Osteoblast (primary cell): ENCODE results near the gene ITLN2. TPM values are rescaled to one million over a fixed set of nuclear protein-coding genes. Genes with fewer than 3 reads are reported as not detected.
"Not testable (repeated sequence)": the region's sequence is repeated elsewhere in the genome, so short reads cannot be mapped to it uniquely, and the experiment has no call there.

ENCODE experiments used
- DNase-seq: peaks from one replicate; pipeline ENCODE4 v3.0.0; 2011; ENCODE audit warnings: low spot score, mixed read lengths; ENCODE audit not compliant: insufficient read length; ENCODE audit errors: missing footprints
- H2AFZ ChIP-seq: 2 replicates; pipeline ENCODE4 v1.6.0; 2011; ENCODE audit warnings: mild to moderate bottlenecking, low read length
- H3K27ac ChIP-seq: 2 replicates; pipeline ENCODE4 v1.5.1; 2011; ENCODE audit warnings: mild to moderate bottlenecking, low read depth, low read length, moderate library complexity
- H3K27me3 ChIP-seq: 2 replicates; pipeline ENCODE4 v1.6.0; 2012; ENCODE audit warnings: mild to moderate bottlenecking, control low read depth, inconsistent platforms, low read length, moderate library complexity; ENCODE audit not compliant: insufficient read depth
- H3K36me3 ChIP-seq: 2 replicates; pipeline ENCODE4 v1.5.1; 2011; ENCODE audit warnings: mild to moderate bottlenecking, low read length, control low read depth, moderate library complexity; ENCODE audit not compliant: insufficient read depth
- H3K4me1 ChIP-seq: 2 replicates; pipeline ENCODE4 v1.5.1; 2011; ENCODE audit warnings: mild to moderate bottlenecking, low read length, control low read depth, moderate library complexity; ENCODE audit not compliant: insufficient read depth
- H3K4me2 ChIP-seq: 2 replicates; pipeline ENCODE4 v1.6.0; 2011; ENCODE audit warnings: mild to moderate bottlenecking, low read length; ENCODE audit not compliant: insufficient read depth
- H3K4me3 ChIP-seq: fragments of 200-600 bp; sonication (generic); 3 replicates; pipeline ENCODE4 v1.5.1; 2012; ENCODE audit warnings: mild to moderate bottlenecking, low read length, inconsistent platforms; ENCODE audit not compliant: insufficient read depth
- H3K79me2 ChIP-seq: 2 replicates; pipeline ENCODE4 v1.6.0; 2012; ENCODE audit warnings: mild to moderate bottlenecking, low read length, control low read depth, inconsistent platforms; ENCODE audit not compliant: insufficient read depth
- H3K9me3 ChIP-seq: 2 replicates; pipeline ENCODE4 v1.5.1; 2011; ENCODE audit warnings: low read depth, low read length, control low read depth
- H4K20me1 ChIP-seq: 2 replicates; pipeline ENCODE4 v1.6.0; 2012; ENCODE audit warnings: mild to moderate bottlenecking, low read length, control low read depth; ENCODE audit not compliant: insufficient read depth
- total RNA-seq: library from RNA; depleted of rRNA; stranded (reverse); fragments of >200 nt; gene quantifications from 2 replicates; pipeline ENCODE4 v1.2.3, GENCODE V29; 2012
- TF ChIP-seq, protein P1 (sequence below): IDR thresholded peaks from 2 replicates; pipeline ENCODE4 v1.5.1; 2011; ENCODE audit warnings: mild to moderate bottlenecking, low read depth, low read length, moderate library complexity; ENCODE audit errors: extremely low read depth

The ITLN2 gene
- total RNA-seq, 1 donor, result not detected

DNA sequence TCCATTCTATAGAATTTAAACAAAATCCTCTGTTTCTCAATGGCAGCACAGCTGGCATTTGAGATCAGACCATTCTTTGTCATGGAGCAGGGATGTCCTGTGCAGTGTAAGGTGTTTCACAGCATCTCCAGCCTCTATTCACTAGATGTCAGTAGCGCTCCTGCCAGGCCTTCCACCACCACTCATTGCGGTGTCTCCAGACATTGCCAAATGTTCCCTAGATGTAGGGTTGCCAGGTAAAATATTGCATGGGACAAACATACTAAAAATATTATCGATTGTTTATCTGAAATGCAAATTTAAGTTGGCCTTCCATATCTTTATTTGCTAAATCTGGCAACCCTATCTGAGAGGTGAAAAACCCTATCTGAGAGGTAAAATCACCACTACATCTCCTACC is 11.7 kb downstream of the ITLN2 start:
- Histone ChIP-seq H3K9me3 (no peaks in the 10 kb centered on the region), H3K79me2 (no peaks in the 10 kb centered on the region), H3K27me3 (no peaks in the 10 kb centered on the region), H4K20me1 (no peaks in the 10 kb centered on the region), H3K36me3 (no peaks in the 10 kb centered on the region), H3K4me1 (no peaks in the 10 kb centered on the region), H3K27ac (no peak overlapping the region), H3K4me3 (no peak overlapping the region), H3K4me2 (no peak overlapping the region), H2AFZ (no peak overlapping the region)
- no peak for DNase-seq
- TF ChIP-seq, protein P1, sequence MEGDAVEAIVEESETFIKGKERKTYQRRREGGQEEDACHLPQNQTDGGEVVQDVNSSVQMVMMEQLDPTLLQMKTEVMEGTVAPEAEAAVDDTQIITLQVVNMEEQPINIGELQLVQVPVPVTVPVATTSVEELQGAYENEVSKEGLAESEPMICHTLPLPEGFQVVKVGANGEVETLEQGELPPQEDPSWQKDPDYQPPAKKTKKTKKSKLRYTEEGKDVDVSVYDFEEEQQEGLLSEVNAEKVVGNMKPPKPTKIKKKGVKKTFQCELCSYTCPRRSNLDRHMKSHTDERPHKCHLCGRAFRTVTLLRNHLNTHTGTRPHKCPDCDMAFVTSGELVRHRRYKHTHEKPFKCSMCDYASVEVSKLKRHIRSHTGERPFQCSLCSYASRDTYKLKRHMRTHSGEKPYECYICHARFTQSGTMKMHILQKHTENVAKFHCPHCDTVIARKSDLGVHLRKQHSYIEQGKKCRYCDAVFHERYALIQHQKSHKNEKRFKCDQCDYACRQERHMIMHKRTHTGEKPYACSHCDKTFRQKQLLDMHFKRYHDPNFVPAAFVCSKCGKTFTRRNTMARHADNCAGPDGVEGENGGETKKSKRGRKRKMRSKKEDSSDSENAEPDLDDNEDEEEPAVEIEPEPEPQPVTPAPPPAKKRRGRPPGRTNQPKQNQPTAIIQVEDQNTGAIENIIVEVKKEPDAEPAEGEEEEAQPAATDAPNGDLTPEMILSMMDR, result peak; percentile 5

DNA sequence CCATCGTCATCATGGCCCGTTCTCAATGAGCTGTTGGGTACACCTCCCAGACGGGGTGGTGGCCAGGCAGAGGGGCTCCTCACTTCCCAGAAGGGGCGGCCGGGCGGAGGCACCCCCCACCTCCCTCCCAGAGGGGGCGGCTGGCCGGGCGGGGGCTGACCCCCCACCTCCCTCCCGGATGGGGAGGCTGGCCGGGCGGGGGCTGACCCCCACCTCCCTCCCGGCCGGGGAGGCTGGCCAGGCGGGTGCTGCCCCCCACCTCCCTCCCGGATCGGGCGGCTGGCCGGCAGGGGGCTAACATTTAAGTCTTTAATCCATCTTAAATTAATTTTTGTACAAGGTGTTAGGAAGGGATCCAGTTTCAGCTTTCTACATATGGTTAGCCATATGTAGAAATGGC is 17.9 kb downstream of the ITLN2 start:
- DNase-seq, H3K4me1 ChIP-seq, H3K4me3 ChIP-seq, H3K4me2 ChIP-seq, H3K79me2 ChIP-seq, H4K20me1 ChIP-seq, H3K9me3 ChIP-seq, H3K36me3 ChIP-seq, H3K27me3 ChIP-seq, H3K27ac ChIP-seq, H2AFZ ChIP-seq: not testable (repeated sequence)

DNA sequence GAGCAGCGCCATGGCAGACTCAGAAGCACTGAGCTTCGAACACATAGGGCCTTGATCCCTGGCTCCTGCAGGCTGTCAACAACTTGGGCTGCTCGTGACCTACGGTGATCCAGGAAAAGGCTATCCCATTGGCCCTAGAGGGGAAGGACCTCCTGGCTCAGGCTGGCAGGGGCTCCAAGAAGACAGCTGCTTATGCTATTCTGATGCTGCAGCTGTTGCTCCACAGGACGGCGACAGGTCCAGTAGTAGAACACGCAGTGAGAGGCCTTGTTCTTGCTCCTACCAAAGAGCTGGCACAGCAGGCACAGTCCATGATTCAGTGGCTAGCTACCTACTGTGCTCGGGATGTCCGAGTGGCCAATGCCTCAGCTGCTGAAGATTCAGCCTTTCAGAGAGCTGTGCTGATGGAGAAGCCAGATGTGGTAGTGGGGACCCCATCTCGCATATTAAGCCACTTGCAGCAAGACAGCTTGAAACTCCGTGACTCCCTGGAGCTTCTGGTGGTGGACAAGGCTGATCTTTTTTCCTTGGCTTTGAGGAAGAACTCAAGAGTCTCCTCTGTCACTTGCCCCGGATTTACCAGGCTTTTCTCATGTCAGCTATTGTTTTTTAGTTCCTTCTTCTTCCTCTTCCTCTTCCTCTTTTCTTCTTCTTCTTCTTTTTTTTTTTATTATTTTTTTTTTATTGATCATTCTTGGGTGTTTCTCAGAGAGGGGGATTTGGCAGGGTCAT is 18.9 kb downstream of the ITLN2 start:
- TF ChIP-seq, protein P1, result no peak
- no peaks in the 10 kb centered on the region for H3K27me3 ChIP-seq
- no peaks in the 10 kb centered on the region for H3K9me3 ChIP-seq
- H3K4me1 ChIP-seq, result no peaks in the 10 kb centered on the region
- no peaks in the 10 kb centered on the region for H4K20me1 ChIP-seq
- no peaks in the 10 kb centered on the region for H3K36me3 ChIP-seq
- no peaks in the 10 kb centered on the region for H3K79me2 ChIP-seq
- no peak overlapping the region for H3K4me3 ChIP-seq
- no peak overlapping the region for H3K27ac ChIP-seq
- no peak overlapping the region for H3K4me2 ChIP-seq
- no peak overlapping the region for H2AFZ ChIP-seq
- peak; percentile 62 for DNase-seq

DNA sequence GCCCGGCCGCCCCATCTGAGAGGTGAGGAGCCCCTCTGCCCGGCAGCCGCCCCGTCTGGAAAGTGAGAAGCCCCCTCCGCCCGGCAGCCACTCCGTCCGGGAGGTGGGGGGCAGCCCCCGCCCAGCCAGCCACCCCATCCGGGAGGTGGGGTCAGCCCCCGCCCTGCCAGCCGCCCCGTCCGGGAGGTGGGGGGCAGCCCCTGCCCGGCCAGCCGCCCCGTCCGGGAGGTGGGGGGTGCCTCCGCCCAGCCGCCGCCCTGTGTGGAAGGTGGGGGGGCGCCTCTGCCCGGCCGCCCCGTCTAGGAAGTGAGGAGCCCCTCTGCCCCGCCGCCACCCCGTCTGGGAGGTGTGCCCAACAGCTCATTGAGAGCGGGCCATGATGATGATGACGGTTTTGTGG is 21.3 kb downstream of the ITLN2 start:
- H3K4me3 ChIP-seq, H2AFZ ChIP-seq, DNase-seq, H3K36me3 ChIP-seq, H3K27ac ChIP-seq, H4K20me1 ChIP-seq, H3K27me3 ChIP-seq, H3K79me2 ChIP-seq, H3K9me3 ChIP-seq, H3K4me2 ChIP-seq, H3K4me1 ChIP-seq: not testable (repeated sequence)

DNA sequence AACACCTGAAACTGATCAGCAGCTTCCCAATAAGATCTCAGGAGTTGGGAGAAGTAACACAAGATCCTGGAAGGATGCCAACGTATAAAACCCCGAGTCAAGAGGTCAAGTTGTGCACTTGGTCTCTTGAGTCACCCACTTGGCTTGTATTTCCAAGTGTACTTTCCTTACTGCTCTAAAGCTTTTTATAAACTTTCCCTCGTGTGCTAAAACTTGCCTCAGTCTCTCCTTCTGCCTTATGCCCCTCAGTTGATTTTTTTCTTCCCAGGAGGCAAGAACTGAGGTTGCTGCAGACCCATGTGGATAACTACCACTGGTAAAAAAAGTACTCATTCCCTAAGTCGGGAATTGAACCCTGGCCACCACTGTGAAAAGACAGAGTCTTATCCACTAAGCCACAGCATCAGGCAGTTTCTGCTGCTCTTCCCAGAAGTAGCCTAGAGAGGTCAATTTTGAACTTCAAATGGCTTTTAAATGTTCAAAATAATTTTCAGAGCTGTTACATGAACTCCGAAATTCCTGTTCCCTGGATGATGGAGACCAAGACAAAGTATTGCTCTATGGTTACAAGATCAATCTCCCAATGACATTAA is 28.9 kb downstream of the ITLN2 start:
- TF ChIP-seq, protein P1, result no peak
- Histone ChIP-seq H3K36me3 (no peaks in the 10 kb centered on the region), H3K4me1 (no peaks in the 10 kb centered on the region), H3K4me2 (no peak overlapping the region), H2AFZ (no peak overlapping the region), H4K20me1 (no peaks in the 10 kb centered on the region), H3K27me3 (no peaks in the 10 kb centered on the region), H3K9me3 (no peaks in the 10 kb centered on the region), H3K79me2 (no peaks in the 10 kb centered on the region), H3K4me3 (no peak overlapping the region), H3K27ac (no peak overlapping the region)
- peak; percentile 76 for DNase-seq
